Neural progenitor cell (in vitro differentiated cells): ENCODE results near the gene PDILT. TPM values are rescaled to one million over a fixed set of nuclear protein-coding genes. Genes with fewer than 3 reads are reported as not detected.
A peak's percentile ranks its signal among the peaks of the same experiment; 100 is the strongest.

Experiments used
- DNase-seq: peaks from one replicate; pipeline ENCODE4 v3.0.0-alpha.2; 2016; ENCODE audit warnings: low spot score
- H2AFZ ChIP-seq: fragments of 200-600 bp; sonication (generic); replicated peaks from 2 replicates; pipeline ENCODE4 v1.6.1; 2016; ENCODE audit warnings: antibody characterized with exemption
- H3F3A ChIP-seq: fragments of 200-600 bp; sonication (generic); 2 replicates; pipeline ENCODE4 v1.6.1; 2016; ENCODE audit warnings: antibody characterized with exemption, low read depth
- H3K27ac ChIP-seq: fragments of 200-600 bp; sonication (generic); 2 replicates; pipeline ENCODE4 v1.5.1; 2016; ENCODE audit warnings: mild to moderate bottlenecking
- H3K27me3 ChIP-seq: fragments of 200-600 bp; sonication (generic); 2 replicates; pipeline ENCODE4 v1.6.1; 2016; ENCODE audit warnings: mild to moderate bottlenecking, moderate library complexity
- H3K36me3 ChIP-seq: fragments of 200-600 bp; sonication (generic); 2 replicates; pipeline ENCODE4 v1.5.1; 2016
- H3K4me1 ChIP-seq: fragments of 200-600 bp; sonication (generic); 2 replicates; pipeline ENCODE4 v1.6.1; 2016; ENCODE audit warnings: mixed run types
- H3K4me2 ChIP-seq: fragments of 200-600 bp; sonication (generic); 2 replicates; pipeline ENCODE4 v1.6.1; 2016
- H3K4me3 ChIP-seq: fragments of 200-600 bp; sonication (generic); 2 replicates; pipeline ENCODE4 v1.5.1; 2016
- H3K79me2 ChIP-seq: fragments of 200-600 bp; sonication (generic); 2 replicates; pipeline ENCODE4 v1.6.1; 2016; ENCODE audit warnings: low read depth
- H3K9ac ChIP-seq: fragments of 200-600 bp; sonication (generic); 2 replicates; pipeline ENCODE4 v1.6.1; 2016
- H3K9me3 ChIP-seq: fragments of 200-600 bp; sonication (generic); 2 replicates; pipeline ENCODE4 v1.5.1; 2016; ENCODE audit warnings: low read depth
- H4K20me1 ChIP-seq: fragments of 200-600 bp; sonication (generic); 2 replicates; pipeline ENCODE4 v1.6.1; 2016; ENCODE audit warnings: low read depth
- H3K27ac Mint-ChIP-seq: 3 replicates; pipeline ENCODE4 v1.8.0; 2021; ENCODE audit warnings: mixed read lengths
- H3K27me3 Mint-ChIP-seq: 2 replicates; pipeline ENCODE4 v1.8.0; 2022; ENCODE audit warnings: low read depth, mild to moderate bottlenecking, inconsistent platforms, moderate library complexity, mixed read lengths; ENCODE audit not compliant: insufficient read depth
- H3K36me3 Mint-ChIP-seq: 3 replicates; pipeline ENCODE4 v1.8.0; 2021; ENCODE audit warnings: mixed read lengths
- H3K4me1 Mint-ChIP-seq: 3 replicates; pipeline ENCODE4 v1.8.0; 2021; ENCODE audit warnings: mixed read lengths
- H3K4me3 Mint-ChIP-seq: 3 replicates; pipeline ENCODE4 v1.8.0; 2021; ENCODE audit warnings: mild to moderate bottlenecking, moderate library complexity, mixed read lengths
- H3K9me3 Mint-ChIP-seq: 3 replicates; pipeline ENCODE4 v1.8.0; 2020; ENCODE audit warnings: mixed read lengths
- CTCF ChIP-seq: fragments of 200-600 bp; sonication (generic); IDR thresholded peaks from 2 replicates; pipeline ENCODE4 v1.5.1; 2017; ENCODE audit warnings: antibody characterized with exemption, mild to moderate bottlenecking
- EZH2 ChIP-seq: fragments of 200-600 bp; sonication (generic); IDR thresholded peaks from 2 replicates; pipeline ENCODE4 v1.6.1; 2017; ENCODE audit warnings: antibody characterized with exemption, mild to moderate bottlenecking, moderate library complexity
- EZH2phosphoT487 ChIP-seq: fragments of 200-600 bp; sonication (generic); IDR thresholded peaks from 2 replicates; pipeline ENCODE4 v1.6.1; 2017; ENCODE audit warnings: antibody characterized with exemption
- total RNA-seq: library from RNA; depleted of rRNA; stranded (reverse); fragments of >200 nt; gene quantifications from 2 replicates; pipeline ENCODE4 v1.2.3, GENCODE V29; 2015; ENCODE audit warnings: low replicate concordance

The PDILT gene
- total RNA-seq, 1 donor from 2014 or later: not detected

GRCh38 chr16:20363191-20363590, 41.3 kb downstream of the PDILT start:
- Histone ChIP-seq H3K27ac (no peak overlapping the region), H2AFZ (no peak overlapping the region), H3K27me3 (no peaks in the 10 kb centered on the region), H3K4me3 (no peak overlapping the region), H4K20me1 (no peaks in the 10 kb centered on the region), H3F3A (no peaks in the 10 kb centered on the region), H3K36me3 (no peaks in the 10 kb centered on the region), H3K4me1 (no peaks in the 10 kb centered on the region), H3K9me3 (no peaks in the 10 kb centered on the region), H3K79me2 (no peaks in the 10 kb centered on the region), H3K9ac (no peak overlapping the region), H3K4me2 (no peak overlapping the region)
- Mint-ChIP-seq H3K9me3 (peaks cover 3% of the 10 kb centered on the region), H3K36me3 (no peaks in the 10 kb centered on the region), H3K4me1 (no peaks in the 10 kb centered on the region), H3K27ac (no peak overlapping the region), H3K27me3 (peaks cover 15% of the 10 kb centered on the region), H3K4me3 (no peak overlapping the region)
- no peak for DNase-seq
- no peak for TF ChIP-seq CTCF
- TF ChIP-seq EZH2phosphoT487: no peak
- TF ChIP-seq EZH2: no peak

GRCh38 chr16:20359997-20360396, 44.5 kb downstream of the PDILT start:
- peak; percentile 67 for DNase-seq
- TF ChIP-seq EZH2phosphoT487: no peak
- TF ChIP-seq EZH2: no peak
- TF ChIP-seq CTCF: peak; percentile 73
- Mint-ChIP-seq H3K27me3 (peaks cover 11% of the 10 kb centered on the region), H3K36me3 (no peaks in the 10 kb centered on the region), H3K4me3 (no peak overlapping the region), H3K27ac (no peak overlapping the region), H3K4me1 (no peaks in the 10 kb centered on the region), H3K9me3 (peaks cover 8% of the 10 kb centered on the region)
- no peak overlapping the region for H3K27ac ChIP-seq
- H3K4me3 ChIP-seq: no peak overlapping the region
- no peaks in the 10 kb centered on the region for H3K79me2 ChIP-seq
- H3K4me1 ChIP-seq: no peaks in the 10 kb centered on the region
- H3K36me3 ChIP-seq: no peaks in the 10 kb centered on the region
- no peak overlapping the region for H3K9ac ChIP-seq
- no peaks in the 10 kb centered on the region for H3F3A ChIP-seq
- H3K4me2 ChIP-seq: no peak overlapping the region
- no peaks in the 10 kb centered on the region for H3K27me3 ChIP-seq
- no peak overlapping the region for H2AFZ ChIP-seq
- H3K9me3 ChIP-seq: no peaks in the 10 kb centered on the region
- H4K20me1 ChIP-seq: no peaks in the 10 kb centered on the region

- Mint-ChIP-seq H3K4me1 (peaks cover 7% of the 10 kb centered on the region), H3K27ac (no peak overlapping the region), H3K9me3 (peaks cover 8% of the 10 kb centered on the region), H3K27me3 (peaks cover 13% of the 10 kb centered on the region), H3K4me3 (no peak overlapping the region), H3K36me3 (no peaks in the 10 kb centered on the region)
- no peak overlapping the region for H2AFZ ChIP-seq
- no peaks in the 10 kb centered on the region for H3K4me1 ChIP-seq
- no peaks in the 10 kb centered on the region for H3K27me3 ChIP-seq
- H4K20me1 ChIP-seq: no peaks in the 10 kb centered on the region
- no peaks in the 10 kb centered on the region for H3F3A ChIP-seq
- no peak overlapping the region for H3K27ac ChIP-seq
- H3K4me3 ChIP-seq: no peak overlapping the region
- no peaks in the 10 kb centered on the region for H3K36me3 ChIP-seq
- H3K9me3 ChIP-seq: no peaks in the 10 kb centered on the region
- H3K9ac ChIP-seq: no peak overlapping the region
- H3K4me2 ChIP-seq: no peak overlapping the region
- TF ChIP-seq CTCF: no peak
- TF ChIP-seq EZH2: no peak
- no peak for TF ChIP-seq EZH2phosphoT487
- H3K79me2 ChIP-seq: no peaks in the 10 kb centered on the region
- no peak for DNase-seq
Measured at GRCh38 chr16:20355114-20355782, 49.3 kb downstream of the PDILT start.
